T-helper 1 cell treated with Interleukin-12 subunit alpha and Interleukin-12 subunit beta and Interleukin-4 antibody, amounts not matched to agents 30 μg/mL and 1 μg/mL, for 36 hours (primary cell): Measurements from ENCODE around the gene NHERF2.
"Not testable (repeated sequence)": the region's sequence is repeated elsewhere in the genome, so short reads cannot be mapped to it uniquely, and the experiment has no call there.

ENCODE experiments used
- H3K27ac Mint-ChIP-seq: one replicate; pipeline ENCODE4 v1.8.0; 2021; ENCODE audit warnings: mild to moderate bottlenecking, mixed read lengths
- H3K27me3 Mint-ChIP-seq: one replicate; pipeline ENCODE4 v1.8.0; 2021; ENCODE audit warnings: low read depth, mixed read lengths
- H3K36me3 Mint-ChIP-seq: one replicate; pipeline ENCODE4 v1.8.0; 2021; ENCODE audit warnings: low read depth, mixed read lengths
- H3K4me1 Mint-ChIP-seq: one replicate; pipeline ENCODE4 v1.8.0; 2021; ENCODE audit warnings: low read depth, mixed read lengths
- H3K4me3 Mint-ChIP-seq: one replicate; pipeline ENCODE4 v1.8.0; 2021; ENCODE audit warnings: mild to moderate bottlenecking, moderate library complexity, mixed read lengths
- H3K9me3 Mint-ChIP-seq: one replicate; pipeline ENCODE4 v1.8.0; 2021; ENCODE audit warnings: mixed read lengths

Gene NHERF2

DNA sequence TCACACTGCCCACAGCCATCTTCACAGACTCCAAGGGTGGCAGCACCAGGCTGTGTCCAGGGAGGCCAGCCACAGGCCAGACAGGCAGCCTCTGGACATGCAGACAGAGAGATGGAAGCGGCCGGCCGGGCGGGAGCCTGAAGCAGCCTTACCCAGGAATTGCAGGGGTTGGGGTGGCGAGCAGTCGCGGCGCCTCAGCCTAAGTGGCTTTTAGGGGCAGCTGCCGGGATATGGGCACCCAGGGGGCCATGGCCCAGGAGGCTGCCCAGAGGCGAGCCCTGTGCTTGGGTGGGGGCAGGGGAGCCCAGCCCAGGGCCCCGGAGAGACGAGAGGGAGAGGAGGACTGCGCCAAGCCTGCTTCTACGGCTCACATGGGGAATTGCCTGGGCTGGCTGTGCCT lies 1.5 kb upstream of the NHERF2 start:
- peaks cover 42% of the 10 kb centered on the region for H3K27me3 Mint-ChIP-seq
- H3K9me3 Mint-ChIP-seq = no peaks in the 10 kb centered on the region
- no peaks in the 10 kb centered on the region for H3K36me3 Mint-ChIP-seq
- peaks cover 2% of the 10 kb centered on the region for H3K4me1 Mint-ChIP-seq
- H3K27ac Mint-ChIP-seq = no peak overlapping the region
- peak overlapping the region; percentile 64 for H3K4me3 Mint-ChIP-seq

DNA sequence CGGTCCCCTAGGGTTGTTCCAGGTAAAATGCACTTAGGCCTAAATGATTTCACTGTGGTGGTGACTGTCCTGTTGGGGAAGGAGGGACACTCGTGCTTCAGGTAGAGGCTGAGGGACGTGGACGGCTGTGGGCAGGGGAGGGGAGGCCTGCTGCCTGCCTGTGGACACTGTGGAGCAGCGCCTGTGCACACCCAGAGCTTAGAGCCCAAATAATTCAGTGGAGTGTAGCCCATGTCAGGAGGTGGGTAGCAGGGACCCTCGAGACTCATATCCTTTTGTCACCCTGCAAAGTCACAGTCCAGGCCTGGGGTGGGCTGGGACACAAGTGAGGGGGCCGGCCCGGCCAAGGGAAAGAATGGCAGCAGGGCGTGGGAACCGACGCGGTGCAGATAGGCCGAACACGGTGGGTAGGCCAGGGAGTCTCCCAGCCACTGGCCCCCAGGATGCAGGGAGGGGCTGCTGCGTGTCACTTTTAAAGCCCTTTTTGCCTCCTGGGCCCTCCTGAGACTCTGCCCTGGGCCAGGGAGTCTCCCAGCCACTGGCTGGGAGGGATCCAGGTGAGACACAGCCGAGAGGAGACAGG lies 733 bp upstream of the NHERF2 start:
- Mint-ChIP-seq H3K9me3 (no peaks in the 10 kb centered on the region), H3K4me1 (peaks cover 2% of the 10 kb centered on the region), H3K4me3 (peak overlapping the region; percentile 62), H3K27me3 (peaks cover 35% of the 10 kb centered on the region), H3K36me3 (no peaks in the 10 kb centered on the region), H3K27ac (no peak overlapping the region)

GRCh38 chr16:2027024-2028010 lies 615 bp downstream of the NHERF2 start:
- Mint-ChIP-seq H3K27ac (no peak overlapping the region), H3K9me3 (no peaks in the 10 kb centered on the region), H3K4me1 (peaks cover 2% of the 10 kb centered on the region), H3K36me3 (no peaks in the 10 kb centered on the region), H3K4me3 (peak overlapping the region; percentile 23), H3K27me3 (peaks cover 26% of the 10 kb centered on the region)

DNA sequence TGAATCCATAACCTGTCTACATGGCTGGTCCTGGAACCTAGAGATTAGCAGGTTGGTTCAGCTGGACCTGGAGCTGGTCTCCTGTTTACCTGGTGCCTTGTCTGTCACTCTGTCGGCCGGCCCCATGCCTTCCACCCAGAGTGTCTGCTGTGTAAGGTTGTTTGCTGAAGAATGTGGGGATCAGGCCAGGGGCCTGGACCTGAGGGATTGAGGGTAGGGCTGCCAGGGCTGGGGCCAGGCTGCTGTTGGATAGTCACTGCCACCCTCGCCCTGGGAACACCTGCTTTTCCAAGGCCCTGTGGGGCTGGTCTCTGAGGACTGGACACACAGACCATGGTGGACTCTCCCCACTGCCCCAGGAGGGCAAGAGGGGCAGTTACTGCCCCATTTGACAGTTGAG lies 1.4 kb downstream of the NHERF2 start:
- no peaks in the 10 kb centered on the region for H3K9me3 Mint-ChIP-seq
- no peak overlapping the region for H3K27ac Mint-ChIP-seq
- H3K4me3 Mint-ChIP-seq = no peak overlapping the region
- H3K27me3 Mint-ChIP-seq = peaks cover 24% of the 10 kb centered on the region
- H3K36me3 Mint-ChIP-seq = no peaks in the 10 kb centered on the region
- H3K4me1 Mint-ChIP-seq = peaks cover 2% of the 10 kb centered on the region

DNA sequence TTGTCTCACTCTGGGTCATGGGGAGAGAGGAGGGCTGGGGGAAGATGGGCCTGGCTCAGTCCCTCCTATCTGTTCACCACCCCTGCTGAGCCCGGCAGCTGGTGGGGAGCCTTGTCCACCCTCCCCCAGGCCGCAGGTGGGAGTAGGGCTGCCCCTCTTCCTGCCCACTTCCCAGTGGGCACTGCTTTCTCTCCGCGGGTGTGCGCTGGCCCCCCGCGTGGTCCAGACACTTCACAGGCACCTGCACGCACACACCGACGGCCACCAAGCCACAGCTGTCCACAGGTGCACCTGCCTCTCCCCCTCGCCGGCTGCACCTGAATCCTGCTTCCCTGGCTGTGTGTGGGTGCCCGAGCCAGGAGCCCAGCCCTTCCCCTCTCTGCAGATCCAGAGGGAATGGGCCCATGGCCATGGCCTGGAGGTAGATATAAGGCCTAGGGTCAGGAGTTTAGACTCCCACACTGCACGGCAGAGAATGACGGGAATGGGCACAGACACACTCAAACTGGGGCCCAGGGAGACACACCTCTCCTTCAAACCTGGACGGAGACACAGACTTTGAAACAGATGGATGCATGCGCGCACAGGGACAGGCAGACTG lies 2.0 kb downstream of the NHERF2 start:
- peaks cover 24% of the 10 kb centered on the region for H3K27me3 Mint-ChIP-seq
- H3K36me3 Mint-ChIP-seq = no peaks in the 10 kb centered on the region
- H3K4me1 Mint-ChIP-seq = peaks cover 2% of the 10 kb centered on the region
- no peak overlapping the region for H3K4me3 Mint-ChIP-seq
- H3K27ac Mint-ChIP-seq = no peak overlapping the region
- H3K9me3 Mint-ChIP-seq = no peaks in the 10 kb centered on the region

DNA sequence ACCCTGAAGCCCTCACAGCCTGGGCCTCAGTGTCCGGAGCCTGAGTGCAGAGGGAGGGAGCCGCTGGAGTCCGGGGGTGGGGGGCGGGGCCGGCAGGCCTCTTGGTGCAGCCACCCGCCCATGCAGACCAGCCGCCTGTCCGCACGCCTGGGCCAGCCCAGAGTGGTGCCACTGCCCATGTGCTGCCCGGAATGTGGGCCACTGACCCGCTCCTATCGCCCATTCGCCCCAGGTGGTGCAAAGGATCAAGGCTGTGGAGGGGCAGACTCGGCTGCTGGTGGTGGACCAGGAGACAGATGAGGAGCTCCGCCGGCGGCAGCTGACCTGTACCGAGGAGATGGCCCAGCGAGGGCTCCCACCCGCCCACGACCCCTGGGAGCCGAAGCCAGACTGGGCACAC lies 2.6 kb downstream of the NHERF2 start:
- Mint-ChIP-seq H3K27me3 (peaks cover 24% of the 10 kb centered on the region), H3K4me1 (peaks cover 2% of the 10 kb centered on the region)

DNA sequence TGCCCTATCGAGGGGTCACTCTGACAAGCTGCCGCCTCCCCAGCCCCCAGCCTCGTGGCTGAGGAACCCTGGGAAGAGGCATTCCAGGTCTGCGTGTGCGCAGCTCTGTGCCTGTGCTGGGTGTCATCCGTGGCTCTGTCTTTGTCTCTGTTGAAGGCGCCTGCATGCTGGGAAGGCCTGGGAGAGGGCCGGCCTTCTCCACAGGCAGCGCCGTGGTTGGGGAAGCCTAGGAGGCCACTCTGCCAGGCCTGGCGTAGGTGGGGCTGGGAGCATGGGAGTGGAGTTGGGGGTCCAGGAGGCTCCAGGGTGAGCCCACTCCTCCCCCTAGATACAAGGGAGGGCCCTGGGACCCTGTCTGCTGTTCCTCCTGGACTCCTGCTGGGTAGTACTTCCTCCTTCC lies 3.3 kb downstream of the NHERF2 start:
- H3K9me3 Mint-ChIP-seq = no peaks in the 10 kb centered on the region
- no peak overlapping the region for H3K4me3 Mint-ChIP-seq
- peaks cover 2% of the 10 kb centered on the region for H3K4me1 Mint-ChIP-seq
- H3K27ac Mint-ChIP-seq = no peak overlapping the region
- peaks cover 24% of the 10 kb centered on the region for H3K27me3 Mint-ChIP-seq
- H3K36me3 Mint-ChIP-seq = no peaks in the 10 kb centered on the region

More for the DNA sequence above, 2.6 kb downstream of the NHERF2 start:
- no peaks in the 10 kb centered on the region for H3K9me3 Mint-ChIP-seq
- no peaks in the 10 kb centered on the region for H3K36me3 Mint-ChIP-seq
- no peak overlapping the region for H3K27ac Mint-ChIP-seq
- H3K4me3 Mint-ChIP-seq = no peak overlapping the region

GRCh38 chr16:2031081-2031577 lies 4.4 kb downstream of the NHERF2 start:
- Mint-ChIP-seq H3K27me3 (peaks cover 19% of the 10 kb centered on the region), H3K9me3 (no peaks in the 10 kb centered on the region), H3K4me3 (no peak overlapping the region), H3K4me1 (no peaks in the 10 kb centered on the region), H3K36me3 (no peaks in the 10 kb centered on the region), H3K27ac (no peak overlapping the region)

DNA sequence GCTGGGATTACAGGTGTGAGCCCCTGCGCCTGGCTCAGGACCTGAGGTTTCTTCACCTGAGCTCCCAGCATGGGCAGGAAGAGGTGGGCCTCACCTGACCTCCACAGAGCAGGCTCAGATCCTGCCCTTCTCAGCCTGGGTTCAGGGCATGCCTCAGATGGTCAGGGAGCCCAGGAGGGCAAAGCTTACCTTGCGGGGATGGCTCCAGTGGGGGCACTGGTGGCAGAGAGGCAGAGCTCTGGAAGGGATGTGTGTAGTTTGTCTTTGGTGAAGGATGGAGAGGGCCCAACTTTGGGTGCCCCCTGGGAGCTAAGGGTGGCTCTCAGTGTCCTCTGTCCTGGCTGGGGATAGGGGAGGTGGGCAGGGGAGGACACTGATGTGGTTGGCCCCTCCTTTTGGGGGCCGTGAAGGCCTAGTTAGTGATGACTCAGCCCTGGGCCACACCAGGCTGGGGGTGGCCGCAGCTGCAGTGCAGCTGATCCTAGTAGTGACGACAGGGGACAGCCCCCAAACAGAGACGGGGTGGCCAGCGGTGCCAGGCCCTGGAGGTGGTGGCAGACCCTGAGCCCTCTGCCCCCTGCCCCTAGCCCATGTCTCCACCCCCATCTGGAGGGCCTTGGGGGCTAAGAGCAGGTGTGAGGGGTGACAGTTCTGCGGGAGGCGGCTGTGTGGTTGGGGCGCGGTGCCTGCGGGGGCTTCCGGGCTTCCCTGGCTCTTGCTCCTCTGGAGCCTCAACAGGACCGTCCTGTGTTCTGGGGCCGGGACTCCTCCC lies 5.8 kb downstream of the NHERF2 start:
- Mint-ChIP-seq H3K36me3 (no peaks in the 10 kb centered on the region), H3K9me3 (no peaks in the 10 kb centered on the region), H3K27ac (no peak overlapping the region), H3K27me3 (peaks cover 17% of the 10 kb centered on the region), H3K4me1 (no peaks in the 10 kb centered on the region), H3K4me3 (no peak overlapping the region)

DNA sequence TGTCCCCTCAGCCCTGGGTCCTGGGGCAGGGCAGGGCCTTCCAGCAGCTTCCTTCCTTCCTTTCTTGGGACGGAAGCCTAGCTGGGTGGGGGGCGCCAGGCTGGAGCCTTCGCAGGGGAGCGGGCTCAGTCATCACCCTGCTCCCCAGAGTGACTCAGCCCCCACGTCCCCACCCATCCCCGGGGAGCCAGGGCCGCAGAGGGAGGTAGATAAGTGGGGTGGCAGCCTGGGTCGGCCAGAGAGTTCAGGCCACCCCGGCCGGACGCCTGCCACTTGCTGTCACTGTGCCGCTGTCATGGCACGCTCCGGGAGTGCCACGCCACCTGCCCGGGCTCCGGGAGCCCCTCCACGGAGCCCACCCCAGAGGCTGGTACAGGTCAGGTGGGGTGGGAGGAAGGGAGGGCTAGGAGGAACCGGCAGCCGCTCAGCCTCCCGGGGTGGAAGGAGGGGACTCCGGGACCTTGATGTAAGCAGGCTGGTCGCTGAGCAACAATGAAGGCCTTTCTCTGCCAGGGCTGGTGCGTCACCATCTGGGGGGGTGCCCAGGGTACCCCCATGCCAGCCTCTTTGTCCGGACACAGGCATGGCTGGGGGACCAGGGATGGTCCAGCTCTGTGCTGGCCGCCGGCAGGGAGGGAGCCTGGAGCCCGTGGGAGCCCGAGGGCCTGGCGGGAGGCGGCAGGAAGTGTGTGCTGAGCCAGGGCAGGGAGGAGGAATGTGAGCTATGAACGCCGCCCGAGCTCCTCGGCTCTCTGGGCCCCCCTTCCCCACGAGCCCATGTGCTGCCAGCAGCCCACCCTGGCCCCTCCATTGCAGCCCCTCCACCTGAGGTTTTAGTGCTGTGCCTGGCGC lies 6.6 kb downstream of the NHERF2 start:
- Mint-ChIP-seq H3K4me3 (no peak overlapping the region), H3K27me3 (peaks cover 9% of the 10 kb centered on the region), H3K4me1 (no peaks in the 10 kb centered on the region), H3K36me3 (no peaks in the 10 kb centered on the region), H3K9me3 (no peaks in the 10 kb centered on the region), H3K27ac (no peak overlapping the region)

DNA sequence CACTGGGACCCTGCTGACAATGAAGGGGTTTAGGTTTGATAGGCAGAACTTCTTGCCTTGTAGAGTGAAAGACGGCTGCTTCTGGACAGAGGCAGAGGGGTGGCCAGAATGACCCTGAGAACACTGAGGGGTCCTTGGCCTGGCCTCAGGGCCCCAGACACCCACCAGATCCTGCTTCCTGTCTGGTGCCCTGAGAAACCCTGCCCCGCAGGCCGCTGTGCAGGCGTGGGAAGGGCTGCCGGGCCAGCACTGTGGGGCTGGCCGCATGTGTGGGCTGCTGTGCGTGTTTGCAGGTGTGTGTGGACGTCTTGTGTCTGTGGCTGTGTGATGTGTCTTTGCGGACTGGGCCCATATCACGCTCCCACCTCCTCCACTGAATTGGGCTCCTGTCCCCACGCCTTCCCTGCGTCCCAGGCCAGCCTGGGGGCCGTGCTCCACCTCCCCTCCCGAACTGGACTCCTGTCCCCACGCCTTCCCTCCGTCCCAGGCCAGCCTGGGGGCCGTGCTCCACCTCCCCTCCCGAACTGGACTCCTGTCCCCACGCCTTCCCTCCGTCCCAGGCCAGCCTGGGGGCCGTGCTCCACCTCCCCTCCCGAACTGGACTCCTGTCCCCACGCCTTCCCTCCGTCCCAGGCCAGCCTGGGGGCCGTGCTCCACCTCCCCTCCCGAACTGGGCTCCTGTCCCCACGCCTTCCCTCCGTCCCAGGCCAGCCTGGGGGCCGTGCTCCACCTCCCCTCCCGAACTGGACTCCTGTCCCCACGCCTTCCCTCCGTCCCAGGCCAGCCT lies 7.4 kb downstream of the NHERF2 start:
- not testable (repeated sequence) for H3K4me3 Mint-ChIP-seq, H3K36me3 Mint-ChIP-seq, H3K27ac Mint-ChIP-seq, H3K4me1 Mint-ChIP-seq, H3K9me3 Mint-ChIP-seq, H3K27me3 Mint-ChIP-seq

GRCh38 chr16:2034696-2035430 lies 8.2 kb downstream of the NHERF2 start:
- H3K27ac Mint-ChIP-seq = no peak overlapping the region

More at GRCh38 chr16:2034696-2035430, 8.2 kb downstream of the NHERF2 start:
- Mint-ChIP-seq H3K4me1 (no peaks in the 10 kb centered on the region), H3K4me3 (no peak overlapping the region), H3K27me3 (peaks cover 5% of the 10 kb centered on the region), H3K9me3 (no peaks in the 10 kb centered on the region), H3K36me3 (no peaks in the 10 kb centered on the region)
